Transverse colon (tissue), 3 donors: Measurements from ENCODE around the gene GPBP1L1.

Experiments used
- EP300 ChIP-seq: sonication (generic); formaldehyde crosslinking; IDR thresholded peaks from one replicate; pipeline ENCODE4 v1.6.1; 2017; ENCODE audit warnings: antibody characterized with exemption, low read depth
- POLR2A ChIP-seq: fragments of 450-650 bp; IDR thresholded peaks from one replicate; pipeline ENCODE4 v1.6.1; 2016; ENCODE audit warnings: antibody characterized with exemption, mild to moderate bottlenecking, moderate library complexity
- TF ChIP-seq, protein P1 (sequence below), 5 experiments: fragments of 200-600 bp in 3 of 5; fragments of 450-650 bp in 2 of 5; sonication (generic) in 3 of 5; IDR thresholded peaks; 1 replicate in 2 of 5; 2 replicates in 3 of 5; pipeline ENCODE4 v1.5.1; 2016 to 2017; ENCODE audit warnings: antibody characterized with exemption in 5 of 5, inconsistent platforms in 3 of 5, mild to moderate bottlenecking in 2 of 5, moderate library complexity in 1 of 5

DNA sequence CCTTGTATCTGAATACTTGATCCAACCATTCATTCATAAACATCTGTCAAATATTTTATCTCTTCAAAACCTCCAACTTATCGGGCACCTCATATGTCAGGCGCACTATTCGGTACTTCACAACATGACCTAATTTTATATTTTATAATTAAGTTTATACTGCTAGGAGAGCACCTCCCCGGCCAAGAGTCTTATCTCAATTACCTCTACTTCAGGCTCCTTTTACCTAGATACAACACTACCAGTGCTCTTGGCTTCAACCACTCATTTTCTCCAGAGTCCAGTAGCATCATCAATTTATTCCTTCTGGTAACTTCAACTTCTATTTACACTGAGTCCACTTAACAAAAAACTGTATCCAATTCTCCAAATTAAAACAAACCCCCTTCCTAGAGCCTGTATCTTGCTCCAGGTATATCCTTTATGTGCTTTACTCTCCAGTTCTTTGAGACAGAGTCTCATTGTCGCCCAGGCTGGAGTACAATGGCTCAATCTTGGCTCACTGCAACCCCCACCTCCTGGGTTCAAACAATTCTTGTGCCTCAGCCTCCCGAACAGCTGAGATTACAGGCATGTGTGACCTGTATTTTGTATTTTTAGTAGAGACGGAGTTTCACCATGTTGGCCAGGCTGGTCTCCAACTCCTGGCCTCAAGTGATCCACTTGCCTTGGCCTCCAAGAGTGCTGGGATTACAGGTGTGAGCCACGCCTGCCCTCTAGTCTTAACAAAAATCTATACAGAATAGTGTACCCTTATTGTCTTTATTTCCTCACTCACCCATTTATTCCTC lies 18.8 kb downstream of the GPBP1L1 start:
- TF ChIP-seq, protein P1, sequence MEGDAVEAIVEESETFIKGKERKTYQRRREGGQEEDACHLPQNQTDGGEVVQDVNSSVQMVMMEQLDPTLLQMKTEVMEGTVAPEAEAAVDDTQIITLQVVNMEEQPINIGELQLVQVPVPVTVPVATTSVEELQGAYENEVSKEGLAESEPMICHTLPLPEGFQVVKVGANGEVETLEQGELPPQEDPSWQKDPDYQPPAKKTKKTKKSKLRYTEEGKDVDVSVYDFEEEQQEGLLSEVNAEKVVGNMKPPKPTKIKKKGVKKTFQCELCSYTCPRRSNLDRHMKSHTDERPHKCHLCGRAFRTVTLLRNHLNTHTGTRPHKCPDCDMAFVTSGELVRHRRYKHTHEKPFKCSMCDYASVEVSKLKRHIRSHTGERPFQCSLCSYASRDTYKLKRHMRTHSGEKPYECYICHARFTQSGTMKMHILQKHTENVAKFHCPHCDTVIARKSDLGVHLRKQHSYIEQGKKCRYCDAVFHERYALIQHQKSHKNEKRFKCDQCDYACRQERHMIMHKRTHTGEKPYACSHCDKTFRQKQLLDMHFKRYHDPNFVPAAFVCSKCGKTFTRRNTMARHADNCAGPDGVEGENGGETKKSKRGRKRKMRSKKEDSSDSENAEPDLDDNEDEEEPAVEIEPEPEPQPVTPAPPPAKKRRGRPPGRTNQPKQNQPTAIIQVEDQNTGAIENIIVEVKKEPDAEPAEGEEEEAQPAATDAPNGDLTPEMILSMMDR (IDR thresholded peaks at IDR 0.05) = no peak
- TF ChIP-seq EP300 (no peak), POLR2A (no peak)
